ENCODE measurements around the gene S100A6. TPM values are rescaled to one million over a fixed set of nuclear protein-coding genes. Genes with fewer than 3 reads are reported as not detected.
A peak's percentile ranks its signal among the peaks of the same experiment; 100 is the strongest.

The S100A6 gene
- total and polyA plus RNA-seq, 2 donors (not counting 3 experiments of a cell fraction or from before 2014, with no cell fraction given), result 552 to 908 TPM

DNA sequence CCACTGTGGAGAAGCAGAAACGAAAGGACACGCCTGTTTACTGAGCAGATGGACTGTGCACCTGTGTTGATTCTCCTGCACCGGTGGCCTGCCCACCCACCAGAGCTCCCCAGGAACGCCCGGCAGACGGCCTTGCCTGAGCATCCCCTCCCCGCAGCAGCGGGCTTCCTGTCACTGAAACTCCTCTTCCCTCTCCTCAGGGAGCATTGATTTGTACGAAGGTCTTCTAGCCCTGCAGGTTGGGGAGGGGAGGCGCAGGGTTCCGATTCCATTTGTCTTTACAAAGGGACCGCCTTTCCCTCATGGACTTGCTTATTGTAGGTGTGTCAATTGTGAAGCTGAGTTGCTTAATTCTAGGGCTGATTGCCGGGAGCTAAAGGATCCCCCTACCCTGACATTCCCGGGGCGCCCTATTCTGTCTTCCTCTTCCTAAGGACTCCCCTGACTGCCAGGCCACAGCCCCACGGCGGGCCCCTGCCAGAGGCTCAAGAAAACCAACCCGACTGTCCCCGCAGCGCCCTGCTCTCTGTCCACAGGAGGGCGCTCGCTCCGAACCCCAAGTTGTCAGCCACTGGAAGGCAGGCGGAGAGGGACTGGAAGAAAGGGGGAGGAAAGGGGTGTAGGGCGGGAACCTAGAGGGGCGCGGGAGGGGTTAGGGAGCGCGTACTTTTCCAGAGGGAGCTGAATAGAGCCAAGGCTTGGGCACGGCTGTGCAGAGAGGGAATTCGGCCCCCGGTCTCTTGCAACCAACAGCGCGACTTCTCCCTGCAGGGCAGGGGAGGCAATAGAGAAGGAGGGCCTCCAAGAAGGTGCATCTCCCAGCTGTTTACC lies 2.8 kb downstream of the S100A6 start:
- Histone ChIP-seq H3K4me1 (ENCODE audit: control insufficient read depth, extremely low read depth, insufficient read depth, low read length) (peaks cover 43% of the 10 kb centered on the region), H3K27me3 (ENCODE audit: control insufficient read depth in 2 of 2, insufficient read depth in 2 of 2, low read length in 2 of 2) (no peaks in the 10 kb centered on the region), H3K27ac (ENCODE audit: insufficient read depth, low read depth, low read length) (peak overlapping the region; percentile 96), H3K4me2 (ENCODE audit: insufficient read depth, low read length) (peak overlapping the region; percentile 91), H2AFZ (ENCODE audit: low read depth, low read length) (peak overlapping the region; percentile 5), H3K79me2 (ENCODE audit: control insufficient read depth, insufficient read depth, low read length) (peaks cover 15% of the 10 kb centered on the region), H3K9me1 (replicated peaks; ENCODE audit: control insufficient read depth, extremely low read depth, insufficient read depth, low read length) (no peaks in the 10 kb centered on the region), H3K4me3 (replicated peaks in 1 of 3; ENCODE audit: insufficient read depth in 1 of 3, low read depth in 1 of 3, low read length in 3 of 3) (peak overlapping the region in 2 of 3 experiments; percentile 5 to 81), H3K9me3 (replicated peaks; ENCODE audit: control insufficient read depth, insufficient read depth, low read length) (no peaks in the 10 kb centered on the region), H3K36me3 (ENCODE audit: control insufficient read depth in 2 of 2, extremely low read depth in 1 of 2, insufficient read depth in 2 of 2, low read length in 2 of 2) (no peaks in the 10 kb centered on the region), H3K9ac (replicated peaks; ENCODE audit: extremely low read depth, insufficient read depth, low read length) (peak overlapping the region; percentile 77), H4K20me1 (replicated peaks; ENCODE audit: control insufficient read depth, extremely low read depth, insufficient read depth, low read length) (no peaks in the 10 kb centered on the region)
- peak; percentile 85 for DNase-seq (ENCODE audit: low read depth, low spot score)
- TF ChIP-seq, protein P1, sequence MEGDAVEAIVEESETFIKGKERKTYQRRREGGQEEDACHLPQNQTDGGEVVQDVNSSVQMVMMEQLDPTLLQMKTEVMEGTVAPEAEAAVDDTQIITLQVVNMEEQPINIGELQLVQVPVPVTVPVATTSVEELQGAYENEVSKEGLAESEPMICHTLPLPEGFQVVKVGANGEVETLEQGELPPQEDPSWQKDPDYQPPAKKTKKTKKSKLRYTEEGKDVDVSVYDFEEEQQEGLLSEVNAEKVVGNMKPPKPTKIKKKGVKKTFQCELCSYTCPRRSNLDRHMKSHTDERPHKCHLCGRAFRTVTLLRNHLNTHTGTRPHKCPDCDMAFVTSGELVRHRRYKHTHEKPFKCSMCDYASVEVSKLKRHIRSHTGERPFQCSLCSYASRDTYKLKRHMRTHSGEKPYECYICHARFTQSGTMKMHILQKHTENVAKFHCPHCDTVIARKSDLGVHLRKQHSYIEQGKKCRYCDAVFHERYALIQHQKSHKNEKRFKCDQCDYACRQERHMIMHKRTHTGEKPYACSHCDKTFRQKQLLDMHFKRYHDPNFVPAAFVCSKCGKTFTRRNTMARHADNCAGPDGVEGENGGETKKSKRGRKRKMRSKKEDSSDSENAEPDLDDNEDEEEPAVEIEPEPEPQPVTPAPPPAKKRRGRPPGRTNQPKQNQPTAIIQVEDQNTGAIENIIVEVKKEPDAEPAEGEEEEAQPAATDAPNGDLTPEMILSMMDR (IDR thresholded peaks at IDR 0.05; ENCODE audit: extremely low read depth in 1 of 2, insufficient read depth in 1 of 2, low read depth in 1 of 2, low read length in 2 of 2), result peak; percentile 90
- TF ChIP-seq, protein P2, sequence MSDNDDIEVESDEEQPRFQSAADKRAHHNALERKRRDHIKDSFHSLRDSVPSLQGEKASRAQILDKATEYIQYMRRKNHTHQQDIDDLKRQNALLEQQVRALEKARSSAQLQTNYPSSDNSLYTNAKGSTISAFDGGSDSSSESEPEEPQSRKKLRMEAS (IDR thresholded peaks at IDR 0.05; ENCODE audit: insufficient read depth, insufficient read length), result no peak
- intact Hi-C loops (cut with micrococcal nuclease), result loop anchor here (1.0 kb wide), 5 partner anchors 22 to 100 kb away; partner anchors contain the start of gene S100A13
- dilution Hi-C loops (cut with MboI; ENCODE audit: extremely low pct_ligation_motif_present, low sequenced_read_pairs), result no loop called here
- BruUV-seq (replicated peaks), result no TSS peak
- POLR2A ChIA-PET, result interaction anchor here (0.9 to 3.9 kb wide), 4 partner anchors 33 to 94 kb away, joined by 4 to 32 read pairs (median 10); partner anchors contain the start of genes S100A13 and S100A2
- CTCF ChIA-PET, result interaction anchor here (0.6 to 5.8 kb wide), 24 partner anchors 8 to 233 kb away, joined by 3 to 216 read pairs (median 6); partner anchors contain the start of genes CHTOP, S100A1, S100A13 and S100A16
- FAIRE-seq, result no peak
